AG04449 (cell line): Measurements from ENCODE around the gene MEGF8.
A peak's percentile ranks its signal among the peaks of the same experiment; 100 is the strongest.

ENCODE experiments used
- CTCF ChIA-PET: fragments of 350-600 bp; formaldehyde crosslinking; extraction: SDS; loops from one replicate; lab custom pipeline; 2021; ENCODE audit warnings: antibody characterized with exemption; lab: Yijun Ruan, JAX
- POLR2A ChIA-PET: fragments of 400-600, 350-600 bp; formaldehyde crosslinking; extraction: SDS; loops from one replicate; lab custom pipeline; 2020; ENCODE audit warnings: antibody characterized with exemption, inconsistent platforms; lab: Yijun Ruan, JAX
- DNase-seq: peaks from one replicate; pipeline ENCODE4 v3.0.0-alpha.2; 2010; ENCODE audit warnings: low read depth, low spot score
- H3K4me3 ChIP-seq: 2 replicates; pipeline ENCODE4 v1.5.1; 2011; ENCODE audit warnings: low read depth, mild to moderate bottlenecking, control low read depth, low read length
- CTCF ChIP-seq: IDR thresholded peaks from one replicate; pipeline ENCODE4 v1.5.1; 2011; ENCODE audit warnings: mild to moderate bottlenecking, moderate library complexity, low read length, control low read depth, inconsistent platforms; ENCODE audit not compliant: insufficient read depth; ENCODE audit errors: missing control alignments

The MEGF8 gene

GRCh38 chr19:42325308-42325895 is at the start of gene MEGF8:
MEGF8 (plus strand) TSS chr19:42325635; CDS start chr19:42326244, 609 bp downstream.
- peak within 1 kb of the TSS; percentile 88 for H3K4me3 ChIP-seq
- ChIA-PET POLR2A (no interaction called here), CTCF (no interaction called here)
- DNase-seq, result peak; percentile 91
- TF ChIP-seq CTCF, result peak; percentile 83

- no peak for DNase-seq
- TF ChIP-seq CTCF, result no peak
- CTCF ChIA-PET, result interaction anchor here (7.4 kb wide), 1 partner anchor 31 kb away, joined by 255 read pairs; the partner anchor contains the start of gene GSK3A
- H3K4me3 ChIP-seq, result no peak overlapping the region
- POLR2A ChIA-PET, result interaction anchor here (4.5 kb wide), 1 partner anchor 33 kb away, joined by 17 read pairs; the partner anchor contains the start of gene GSK3A
These were observed 49.2 kb upstream of the MEGF8 start for GRCh38 chr19:42276284-42276683.

GRCh38 chr19:42276821-42277220 is 48.6 kb upstream of the MEGF8 start:
- H3K4me3 ChIP-seq, result no peak overlapping the region
- no peak for DNase-seq
- TF ChIP-seq CTCF, result no peak
- ChIA-PET POLR2A (interaction anchor here (4.5 kb wide), 1 partner anchor 34 kb away, joined by 17 read pairs; the partner anchor contains the start of gene GSK3A), CTCF (interaction anchor here (1.2 to 7.4 kb wide), 2 partner anchors 31 to 124 kb away, joined by 3 to 255 read pairs; partner anchors contain the start of gene GSK3A)

GRCh38 chr19:42277821-42278451 is 47.5 kb upstream of the MEGF8 start:
- no peak for TF ChIP-seq CTCF
- ChIA-PET CTCF (interaction anchor here (0.7 to 7.4 kb wide), 8 partner anchors 8 to 169 kb away, joined by 3 to 255 read pairs (median 8); partner anchors contain the start of genes CIC, ERF and GSK3A), POLR2A (interaction anchor here (1.1 to 4.5 kb wide), 4 partner anchors 8 to 35 kb away, joined by 3 to 20 read pairs (median 14); partner anchors contain the start of gene GSK3A)
- H3K4me3 ChIP-seq, result peak overlapping the region; percentile 3; the same call in 1 of the 2 replicates
- no peak for DNase-seq

GRCh38 chr19:42278452-42279154 is 46.8 kb upstream of the MEGF8 start:
- ChIA-PET POLR2A (interaction anchor here (0.8 to 4.5 kb wide), 5 partner anchors 8 to 35 kb away, joined by 3 to 20 read pairs (median 11); partner anchors contain the start of gene GSK3A), CTCF (interaction anchor here (0.7 to 7.4 kb wide), 16 partner anchors 9 to 176 kb away, joined by 3 to 255 read pairs (median 6); partner anchors contain the start of genes CIC, ERF, GSK3A and ZNF526)
- no peak overlapping the region; the same call in 1 of the 2 replicates for H3K4me3 ChIP-seq
- DNase-seq, result no peak
- TF ChIP-seq CTCF, result no peak
